ENCODE measurements around the gene CCDC30.
"Not testable (repeated sequence)": the region's sequence is repeated elsewhere in the genome, so short reads cannot be mapped to it uniquely, and the experiment has no call there.

Gene CCDC30

DNA sequence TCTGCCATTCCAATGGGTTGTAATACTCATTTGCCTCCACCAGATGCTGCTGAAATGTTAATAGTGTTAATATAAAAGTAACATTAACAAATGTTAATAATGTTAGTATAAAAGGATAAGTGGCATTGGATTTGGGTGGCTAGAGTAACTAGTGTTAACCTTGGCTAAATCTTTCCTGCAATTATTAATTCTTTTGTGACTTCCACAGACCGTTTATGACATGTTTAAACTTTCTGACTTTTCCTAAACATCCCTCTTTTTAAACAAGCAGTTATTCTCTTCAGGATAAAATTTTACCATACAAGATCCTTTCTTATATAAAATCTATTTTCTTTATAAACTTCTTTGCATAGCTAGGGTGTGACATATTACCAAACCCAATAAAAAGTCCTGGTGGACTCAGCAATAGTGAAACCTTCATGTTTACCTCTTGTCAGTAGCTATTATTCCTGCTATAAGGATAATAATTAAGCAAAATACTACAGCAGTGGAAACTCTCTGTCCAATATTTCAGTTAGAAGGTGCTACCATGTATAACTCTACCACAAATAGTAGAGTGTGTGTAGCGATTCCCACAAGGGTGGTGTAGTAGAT is 41.5 kb downstream of the CCDC30 start:
- DNase-seq (ENCODE audit: low read depth) = no peak

DNA sequence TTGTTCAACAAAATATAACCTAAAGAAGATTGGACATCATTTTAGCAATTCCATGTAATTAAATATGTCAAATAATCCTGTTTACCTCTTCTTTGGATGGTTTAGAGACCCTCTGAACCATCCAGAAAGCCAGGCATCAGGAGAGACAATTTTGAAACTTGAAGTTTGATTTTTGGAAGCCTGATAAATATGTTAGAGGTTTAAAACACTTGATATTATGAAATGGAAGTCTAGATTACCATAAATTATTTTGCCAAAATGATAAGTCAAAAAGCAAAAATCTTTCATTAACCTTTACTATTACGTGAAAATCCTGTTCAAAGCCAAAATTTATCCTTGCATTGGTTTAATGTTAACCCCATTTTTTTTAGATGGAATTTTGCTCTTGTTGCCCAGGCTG is 43.5 kb downstream of the CCDC30 start:
- no peak for DNase-seq (ENCODE audit: low read depth)
- in situ Hi-C loops (cut with HindIII; ENCODE audit: low sequenced_read_pairs) = no loop called here
- H3K4me3 ChIP-seq (ENCODE audit: low read depth, low read length) = no peak overlapping the region
- TF ChIP-seq, protein P1, sequence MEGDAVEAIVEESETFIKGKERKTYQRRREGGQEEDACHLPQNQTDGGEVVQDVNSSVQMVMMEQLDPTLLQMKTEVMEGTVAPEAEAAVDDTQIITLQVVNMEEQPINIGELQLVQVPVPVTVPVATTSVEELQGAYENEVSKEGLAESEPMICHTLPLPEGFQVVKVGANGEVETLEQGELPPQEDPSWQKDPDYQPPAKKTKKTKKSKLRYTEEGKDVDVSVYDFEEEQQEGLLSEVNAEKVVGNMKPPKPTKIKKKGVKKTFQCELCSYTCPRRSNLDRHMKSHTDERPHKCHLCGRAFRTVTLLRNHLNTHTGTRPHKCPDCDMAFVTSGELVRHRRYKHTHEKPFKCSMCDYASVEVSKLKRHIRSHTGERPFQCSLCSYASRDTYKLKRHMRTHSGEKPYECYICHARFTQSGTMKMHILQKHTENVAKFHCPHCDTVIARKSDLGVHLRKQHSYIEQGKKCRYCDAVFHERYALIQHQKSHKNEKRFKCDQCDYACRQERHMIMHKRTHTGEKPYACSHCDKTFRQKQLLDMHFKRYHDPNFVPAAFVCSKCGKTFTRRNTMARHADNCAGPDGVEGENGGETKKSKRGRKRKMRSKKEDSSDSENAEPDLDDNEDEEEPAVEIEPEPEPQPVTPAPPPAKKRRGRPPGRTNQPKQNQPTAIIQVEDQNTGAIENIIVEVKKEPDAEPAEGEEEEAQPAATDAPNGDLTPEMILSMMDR (IDR thresholded peaks at IDR 0.05; ENCODE audit: low read depth, low read length, missing control alignments) = no peak

More for the DNA sequence above, 41.5 kb downstream of the CCDC30 start:
- in situ Hi-C loops (cut with HindIII; ENCODE audit: low sequenced_read_pairs) = no loop called here
- TF ChIP-seq, protein P1 (IDR thresholded peaks at IDR 0.05; ENCODE audit: low read depth, low read length, missing control alignments) = no peak
- no peak overlapping the region for H3K4me3 ChIP-seq (ENCODE audit: low read depth, low read length)

- in situ Hi-C loops (cut with HindIII; ENCODE audit: low sequenced_read_pairs); DNase-seq (ENCODE audit: low read depth); H3K4me3 ChIP-seq (ENCODE audit: low read depth, low read length): not testable (repeated sequence)
Measured at GRCh38 chr1:42511581-42512155, 48.6 kb downstream of the CCDC30 start.

DNA sequence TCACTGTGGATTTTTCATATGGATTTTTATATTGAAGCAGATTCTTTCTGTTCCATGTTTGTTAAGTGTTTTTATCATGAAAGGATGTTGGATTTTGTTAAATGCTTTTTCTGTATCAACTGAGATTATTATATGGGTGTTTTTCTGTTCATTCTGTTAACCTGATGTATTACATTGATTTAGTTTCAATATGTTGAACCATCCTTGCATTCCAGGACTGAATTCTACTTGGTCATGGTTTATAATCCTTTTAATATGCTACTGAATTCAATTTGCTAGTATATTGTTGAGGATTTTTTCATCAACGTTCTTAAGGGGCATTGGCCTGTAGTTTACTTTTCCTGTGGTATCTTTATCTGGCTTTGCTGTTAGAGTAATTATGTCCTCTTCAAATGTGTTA is 55.8 kb downstream of the CCDC30 start:
- DNase-seq (ENCODE audit: low read depth) = no peak
- in situ Hi-C loops (cut with HindIII; ENCODE audit: low sequenced_read_pairs) = no loop called here
- H3K4me3 ChIP-seq (ENCODE audit: low read depth, low read length) = no peak overlapping the region
- TF ChIP-seq, protein P1 (IDR thresholded peaks at IDR 0.05; ENCODE audit: low read depth, low read length, missing control alignments) = no peak

GRCh38 chr1:42523171-42523570 is 60.1 kb downstream of the CCDC30 start:
- in situ Hi-C loops (cut with HindIII; ENCODE audit: low sequenced_read_pairs) = no loop called here
- DNase-seq (ENCODE audit: low read depth) = no peak
- TF ChIP-seq, protein P1 (IDR thresholded peaks at IDR 0.05; ENCODE audit: low read depth, low read length, missing control alignments) = no peak
- H3K4me3 ChIP-seq (ENCODE audit: low read depth, low read length) = no peak overlapping the region

DNA sequence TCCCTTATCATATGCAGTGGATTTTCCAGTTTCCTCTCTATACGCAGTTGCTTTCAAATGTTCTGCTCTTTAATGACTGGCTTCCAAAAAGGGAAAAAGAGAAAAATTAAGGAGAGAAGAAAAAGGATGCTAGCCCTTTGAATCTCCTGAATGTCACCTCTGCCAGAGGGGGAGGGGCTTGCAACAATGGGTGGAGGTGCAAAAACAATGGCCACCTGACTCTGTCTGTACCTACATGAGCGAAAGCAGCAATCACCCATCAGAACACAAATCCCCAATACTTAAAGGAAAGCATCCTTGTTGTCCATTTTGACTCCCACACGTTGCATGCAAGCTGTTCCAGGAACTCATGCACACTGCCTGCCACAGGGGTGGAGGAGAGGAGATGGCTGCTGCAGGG is 61.2 kb downstream of the CCDC30 start:
- no peak overlapping the region for H3K4me3 ChIP-seq (ENCODE audit: low read depth, low read length)
- no peak for DNase-seq (ENCODE audit: low read depth)
- in situ Hi-C loops (cut with HindIII; ENCODE audit: low sequenced_read_pairs) = no loop called here
- TF ChIP-seq, protein P1 (IDR thresholded peaks at IDR 0.05; ENCODE audit: low read depth, low read length, missing control alignments) = no peak

DNA sequence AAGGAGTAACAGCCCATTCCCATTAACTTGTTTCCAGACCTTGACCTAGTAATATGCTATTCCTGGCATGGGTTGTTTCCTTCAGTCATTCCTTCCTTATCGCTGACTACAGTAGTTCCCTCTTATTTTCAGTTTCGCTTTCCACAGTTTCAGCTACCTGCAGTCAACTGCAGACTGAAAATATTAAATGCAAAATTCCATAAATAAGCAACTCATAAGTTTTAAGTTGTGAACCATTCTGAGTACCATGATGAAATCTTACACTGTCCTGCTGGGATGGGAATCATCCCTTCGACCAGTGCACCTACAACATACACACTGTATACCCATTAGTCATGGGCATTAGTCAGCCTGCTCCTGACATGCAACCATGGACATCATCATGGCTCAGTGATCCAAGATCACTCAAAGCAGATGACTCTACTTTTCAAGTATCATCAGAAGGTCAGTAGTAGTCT is 66.7 kb downstream of the CCDC30 start:
- H3K4me3 ChIP-seq (ENCODE audit: low read depth, low read length) = no peak overlapping the region
- in situ Hi-C loops (cut with HindIII; ENCODE audit: low sequenced_read_pairs) = no loop called here
- peak; percentile 5 for DNase-seq (ENCODE audit: low read depth)
- TF ChIP-seq, protein P1 (IDR thresholded peaks at IDR 0.05; ENCODE audit: low read depth, low read length, missing control alignments) = no peak

All from astrocyte of the cerebellum (primary cell).